RWPE2 (cell line): Measurements from ENCODE around the gene CDH4.

Experiments used
- ATAC-seq: fragments of 200-7000 bp; cut with Tn5 transposase; 3 replicates; pipeline ENCODE4 v1.9.1; 2021; ENCODE audit warnings: low read depth
- DNase-seq: peaks from one replicate; pipeline ENCODE4 v3.0.0-alpha.2; 2020; ENCODE audit warnings: low spot score
- H3K27ac ChIP-seq: fragments of 450-650 bp; 2 replicates; pipeline ENCODE4 v1.5.1; 2017; ENCODE audit warnings: mild to moderate bottlenecking; ENCODE audit not compliant: poor library complexity, severe bottlenecking
- H3K27me3 ChIP-seq: fragments of 250-450 bp; sonication (Bioruptor Pico); 2 replicates; pipeline ENCODE4 v1.5.1; 2021; ENCODE audit warnings: mild to moderate bottlenecking, moderate library complexity; ENCODE audit not compliant: insufficient read depth, poor library complexity, severe bottlenecking
- H3K36me3 ChIP-seq: fragments of 250-450 bp; sonication (Bioruptor Pico); 2 replicates; pipeline ENCODE4 v1.5.1; 2020; ENCODE audit warnings: low read depth, mild to moderate bottlenecking, moderate library complexity
- H3K4me1 ChIP-seq: fragments of 250-450 bp; sonication (Bioruptor Pico); 2 replicates; pipeline ENCODE4 v1.5.1; 2021; ENCODE audit warnings: mild to moderate bottlenecking, moderate library complexity; ENCODE audit not compliant: insufficient read depth, poor library complexity, severe bottlenecking
- H3K4me3 ChIP-seq: fragments of 250-450 bp; sonication (Bioruptor Pico); 2 replicates; pipeline ENCODE4 v1.5.1; 2021; ENCODE audit warnings: mild to moderate bottlenecking, moderate library complexity; ENCODE audit not compliant: severe bottlenecking
- H3K9me3 ChIP-seq: fragments of 250-450 bp; sonication (Bioruptor Pico); 2 replicates; pipeline ENCODE4 v1.5.1; 2021; ENCODE audit warnings: mild to moderate bottlenecking, moderate library complexity; ENCODE audit not compliant: severe bottlenecking
- TF ChIP-seq, protein P1 (sequence below): fragments of 450-650 bp; IDR thresholded peaks from one replicate; pipeline ENCODE4 v1.5.1; 2017; ENCODE audit warnings: mild to moderate bottlenecking, moderate library complexity; ENCODE audit not compliant: poor library complexity, severe bottlenecking

CDH4 gene

DNA sequence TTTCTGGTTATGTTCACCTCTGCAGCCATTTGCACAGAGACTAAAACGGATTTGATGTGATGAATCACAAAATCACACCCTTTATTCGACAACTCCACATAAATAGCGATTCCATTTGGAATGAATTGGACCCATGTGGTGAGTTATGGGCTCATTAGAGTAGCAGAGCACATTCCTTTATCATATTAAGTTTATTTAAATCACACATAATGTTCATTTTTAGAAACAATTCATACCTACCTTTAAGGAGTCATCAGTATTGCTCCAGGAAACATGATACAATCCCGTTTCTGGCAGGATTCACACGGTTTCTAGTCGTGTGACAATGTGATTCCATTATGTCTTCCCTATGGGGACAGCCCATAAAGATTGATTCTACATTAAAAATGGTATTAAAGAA lies 303.5 kb downstream of the CDH4 start:
- no peak overlapping the region for H3K4me3 ChIP-seq
- no peak for ATAC-seq
- H3K9me3 ChIP-seq, result no peaks in the 10 kb centered on the region
- peaks cover 57% of the 10 kb centered on the region for H3K4me1 ChIP-seq
- TF ChIP-seq, protein P1, sequence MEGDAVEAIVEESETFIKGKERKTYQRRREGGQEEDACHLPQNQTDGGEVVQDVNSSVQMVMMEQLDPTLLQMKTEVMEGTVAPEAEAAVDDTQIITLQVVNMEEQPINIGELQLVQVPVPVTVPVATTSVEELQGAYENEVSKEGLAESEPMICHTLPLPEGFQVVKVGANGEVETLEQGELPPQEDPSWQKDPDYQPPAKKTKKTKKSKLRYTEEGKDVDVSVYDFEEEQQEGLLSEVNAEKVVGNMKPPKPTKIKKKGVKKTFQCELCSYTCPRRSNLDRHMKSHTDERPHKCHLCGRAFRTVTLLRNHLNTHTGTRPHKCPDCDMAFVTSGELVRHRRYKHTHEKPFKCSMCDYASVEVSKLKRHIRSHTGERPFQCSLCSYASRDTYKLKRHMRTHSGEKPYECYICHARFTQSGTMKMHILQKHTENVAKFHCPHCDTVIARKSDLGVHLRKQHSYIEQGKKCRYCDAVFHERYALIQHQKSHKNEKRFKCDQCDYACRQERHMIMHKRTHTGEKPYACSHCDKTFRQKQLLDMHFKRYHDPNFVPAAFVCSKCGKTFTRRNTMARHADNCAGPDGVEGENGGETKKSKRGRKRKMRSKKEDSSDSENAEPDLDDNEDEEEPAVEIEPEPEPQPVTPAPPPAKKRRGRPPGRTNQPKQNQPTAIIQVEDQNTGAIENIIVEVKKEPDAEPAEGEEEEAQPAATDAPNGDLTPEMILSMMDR, result no peak
- no peaks in the 10 kb centered on the region for H3K27me3 ChIP-seq
- no peaks in the 10 kb centered on the region for H3K36me3 ChIP-seq
- DNase-seq, result no peak
- peak overlapping the region; percentile 84 for H3K27ac ChIP-seq

DNA sequence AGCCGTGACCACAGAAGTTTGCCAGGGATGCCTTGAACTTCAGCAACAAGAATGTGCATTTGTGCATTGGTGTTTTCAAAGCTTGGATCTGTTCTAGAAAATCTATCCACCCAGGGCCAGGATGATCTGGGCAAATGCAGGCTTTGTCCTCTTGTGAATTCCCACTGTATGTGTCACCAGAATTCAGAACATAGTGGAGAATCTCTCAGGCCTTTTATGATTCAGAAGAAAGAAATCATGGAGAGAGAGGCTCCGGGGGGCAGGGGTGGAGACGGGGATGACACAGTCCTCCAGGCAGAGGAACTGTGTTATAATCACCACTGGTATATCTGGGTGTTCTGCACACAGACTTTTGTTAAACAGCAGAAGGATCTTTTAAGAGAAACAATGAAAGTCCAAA lies 304.1 kb downstream of the CDH4 start:
- DNase-seq, result peak; percentile 93
- ATAC-seq, result peak; percentile 92
- no peaks in the 10 kb centered on the region for H3K9me3 ChIP-seq
- peak overlapping the region; percentile 84 for H3K27ac ChIP-seq
- H3K36me3 ChIP-seq, result no peaks in the 10 kb centered on the region
- no peaks in the 10 kb centered on the region for H3K27me3 ChIP-seq
- H3K4me3 ChIP-seq, result no peak overlapping the region
- H3K4me1 ChIP-seq, result peaks cover 59% of the 10 kb centered on the region
- TF ChIP-seq, protein P1, result no peak

DNA sequence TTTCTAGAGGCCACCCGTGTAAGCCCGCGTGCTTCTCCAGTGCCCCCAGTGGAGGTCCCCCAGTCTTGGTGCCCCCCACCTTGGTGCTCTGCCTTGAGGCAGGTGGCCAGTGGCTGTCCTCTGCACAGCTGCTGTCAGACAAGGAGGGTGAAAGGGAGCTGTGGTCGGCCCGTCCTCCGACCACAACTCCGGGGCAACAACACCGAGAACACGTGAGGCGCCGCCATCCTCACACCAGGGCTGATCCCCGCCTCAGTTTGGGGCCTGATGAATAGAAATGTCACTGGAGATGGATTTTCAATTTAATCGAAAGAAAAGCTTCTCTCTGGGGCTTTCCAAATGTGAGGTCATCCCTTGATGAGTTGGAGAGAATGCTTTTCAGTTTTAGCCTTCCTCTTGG lies 304.6 kb downstream of the CDH4 start:
- H3K4me1 ChIP-seq, result peaks cover 59% of the 10 kb centered on the region
- no peak for ATAC-seq
- H3K4me3 ChIP-seq, result no peak overlapping the region
- TF ChIP-seq, protein P1, result no peak
- H3K9me3 ChIP-seq, result no peaks in the 10 kb centered on the region
- no peaks in the 10 kb centered on the region for H3K27me3 ChIP-seq
- no peak for DNase-seq
- H3K36me3 ChIP-seq, result no peaks in the 10 kb centered on the region
- peak overlapping the region; percentile 84 for H3K27ac ChIP-seq

DNA sequence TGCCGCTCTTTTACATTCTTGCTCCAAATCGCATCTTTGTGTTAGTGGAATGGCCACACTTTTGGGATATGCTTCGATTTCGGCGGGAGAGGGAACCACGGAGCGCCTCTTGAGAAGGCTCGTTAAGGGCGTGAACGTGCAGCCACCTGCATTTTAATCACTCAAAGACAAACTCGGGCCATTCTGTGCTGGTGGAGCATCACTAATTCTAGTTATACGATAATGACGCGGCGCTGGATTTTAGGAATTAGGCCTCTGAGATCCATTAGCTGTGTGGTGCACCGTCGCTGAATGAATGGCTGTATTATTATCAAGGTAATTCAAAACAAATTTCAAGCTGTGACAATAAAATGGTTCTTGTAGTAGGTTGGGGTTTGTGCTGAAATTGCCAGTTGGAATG lies 305.6 kb downstream of the CDH4 start:
- DNase-seq (no peak), ATAC-seq (no peak)
- H3K9me3 ChIP-seq, result no peaks in the 10 kb centered on the region
- TF ChIP-seq, protein P1, result no peak
- no peaks in the 10 kb centered on the region for H3K36me3 ChIP-seq
- H3K27ac ChIP-seq, result no peak overlapping the region
- no peaks in the 10 kb centered on the region for H3K27me3 ChIP-seq
- H3K4me3 ChIP-seq, result no peak overlapping the region
- H3K4me1 ChIP-seq, result peaks cover 59% of the 10 kb centered on the region

DNA sequence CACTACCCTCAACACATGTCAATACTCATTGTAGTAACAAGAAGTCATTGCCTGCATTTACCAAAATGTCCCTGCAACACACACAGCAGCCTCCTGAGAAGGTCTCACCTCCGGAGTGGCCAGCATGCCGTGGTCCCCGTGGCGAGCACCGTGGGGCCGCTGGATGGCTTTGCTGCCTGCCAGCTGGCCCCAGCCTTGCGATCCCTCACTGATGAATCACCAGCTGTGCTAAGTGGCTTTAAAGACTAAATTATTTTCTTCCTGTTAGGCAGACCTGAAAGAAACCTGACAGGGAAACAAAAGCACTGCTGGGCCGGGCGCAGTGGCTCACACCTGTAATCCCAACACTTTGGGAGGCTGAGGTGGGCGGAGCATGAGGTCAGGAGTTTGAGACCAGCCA lies 306.7 kb downstream of the CDH4 start:
- peak overlapping the region; percentile 12 for H3K27ac ChIP-seq
- no peak overlapping the region for H3K4me3 ChIP-seq
- DNase-seq (no peak), ATAC-seq (peak; percentile 30)
- TF ChIP-seq, protein P1, result no peak
- H3K36me3 ChIP-seq, result no peaks in the 10 kb centered on the region
- no peaks in the 10 kb centered on the region for H3K27me3 ChIP-seq
- peaks cover 59% of the 10 kb centered on the region for H3K4me1 ChIP-seq
- H3K9me3 ChIP-seq, result no peaks in the 10 kb centered on the region
